Measurements from ENCODE around the gene TSPAN2.

GRCh38 chr1:115090540-115090939, 1.2 kb upstream of the TSPAN2 start:
- TF ChIP-seq CTCF (IDR thresholded peaks at IDR 0.05) = no peak
- no peak for TF ChIP-seq POLR2A (IDR thresholded peaks at IDR 0.05)

Data from heart left ventricle (tissue), 13 donors.